GM15510 (cell line): ENCODE results near the gene PRR9.

Experiments used
- POLR2A ChIP-seq: IDR thresholded peaks from 3 replicates; pipeline ENCODE4 v1.6.1; 2011; ENCODE audit warnings: borderline replicate concordance; ENCODE audit not compliant: insufficient read length; ENCODE audit errors: extremely low read depth

The PRR9 gene

GRCh38 chr1:153220606-153221303, 3.4 kb downstream of the PRR9 start:
- TF ChIP-seq POLR2A = no peak

GRCh38 chr1:153227810-153228209, 10.4 kb downstream of the PRR9 start:
- no peak for TF ChIP-seq POLR2A

- TF ChIP-seq POLR2A = no peak
Measured at GRCh38 chr1:153228491-153228890, 11.1 kb downstream of the PRR9 start.

DNA sequence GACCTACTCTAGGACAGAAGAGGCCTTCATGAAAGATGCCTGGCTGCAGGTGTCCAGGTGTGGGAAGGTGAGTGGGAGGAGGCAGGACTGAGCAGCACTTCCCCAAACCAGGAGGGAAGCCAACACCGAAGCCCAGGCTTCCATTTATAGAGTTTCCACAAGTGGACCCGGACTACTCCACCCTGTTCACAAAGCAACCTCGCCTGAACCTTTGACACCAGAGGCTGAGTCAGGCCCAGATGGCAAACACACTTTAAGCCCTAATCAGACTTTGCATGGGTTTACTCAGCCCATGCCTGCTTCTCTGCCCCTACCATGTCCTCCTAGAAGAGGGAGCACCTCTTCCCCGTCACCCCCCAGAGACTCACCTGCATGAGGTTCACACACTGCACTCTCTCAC, 14.0 kb downstream of the PRR9 start:
- TF ChIP-seq POLR2A = no peak

GRCh38 chr1:153231785-153232184, 14.4 kb downstream of the PRR9 start:
- TF ChIP-seq POLR2A = no peak

DNA sequence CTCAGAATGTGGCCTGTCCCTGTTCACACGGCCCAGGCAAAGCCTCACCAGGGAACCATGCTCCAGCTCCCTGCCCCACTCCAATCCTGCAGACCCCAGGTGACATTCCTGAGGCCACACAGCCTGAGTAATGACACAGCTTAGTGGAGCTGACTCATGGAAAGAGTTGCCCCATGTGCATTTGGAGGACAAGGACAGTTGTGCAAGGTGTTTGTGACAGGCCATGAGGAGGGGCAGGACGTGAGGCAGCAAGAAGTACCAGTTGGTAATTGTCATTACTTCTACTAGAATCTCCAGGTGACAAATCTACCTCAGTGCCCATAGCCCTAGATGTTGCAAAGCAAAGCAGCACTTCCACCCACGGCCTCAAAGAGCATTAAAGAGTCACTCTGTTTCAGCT, 15.2 kb downstream of the PRR9 start:
- TF ChIP-seq POLR2A = no peak

DNA sequence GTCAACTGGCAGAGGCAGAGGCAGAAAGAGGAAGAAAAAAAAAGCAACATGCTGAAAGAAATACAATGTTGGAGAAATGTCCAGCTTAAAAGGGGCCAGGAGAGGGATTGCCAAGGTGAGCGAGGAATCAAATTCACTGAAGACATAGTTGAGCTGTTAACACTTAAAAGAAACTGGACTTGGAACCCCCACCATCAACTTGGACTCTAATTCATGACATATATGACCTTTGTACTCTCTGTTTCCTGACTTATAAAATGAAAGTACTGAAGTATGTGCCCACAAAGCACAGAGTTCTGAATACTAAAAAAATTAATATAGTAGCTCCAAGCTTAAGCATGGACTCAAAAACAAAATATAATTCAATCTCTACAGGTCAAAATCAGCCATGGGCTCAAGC, 16.1 kb downstream of the PRR9 start:
- TF ChIP-seq POLR2A = no peak

DNA sequence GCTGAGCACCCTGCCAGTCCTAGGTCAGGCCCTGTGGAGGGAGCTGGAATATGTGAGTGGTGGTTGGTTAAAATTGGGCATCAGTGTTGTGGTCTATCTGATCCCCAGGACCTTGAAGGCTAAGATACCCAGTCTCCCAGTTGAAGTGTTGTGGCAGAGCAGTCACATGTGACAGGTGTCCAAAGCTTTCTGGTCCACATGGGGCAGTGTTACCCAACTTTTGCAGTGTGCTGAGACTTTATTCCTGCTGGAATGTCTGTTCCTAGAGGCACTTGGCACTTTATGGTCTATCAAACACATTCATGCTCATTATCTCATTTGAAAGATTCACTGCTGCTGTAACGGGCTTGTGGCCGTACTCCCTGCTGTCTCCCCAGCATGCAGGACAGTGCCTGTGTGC, 21.1 kb downstream of the PRR9 start:
- TF ChIP-seq POLR2A = no peak

- no peak for TF ChIP-seq POLR2A
Measured at GRCh38 chr1:153242160-153242559, 24.8 kb downstream of the PRR9 start.

- TF ChIP-seq POLR2A = no peak
Measured at GRCh38 chr1:153245466-153245865, 28.1 kb downstream of the PRR9 start.

DNA sequence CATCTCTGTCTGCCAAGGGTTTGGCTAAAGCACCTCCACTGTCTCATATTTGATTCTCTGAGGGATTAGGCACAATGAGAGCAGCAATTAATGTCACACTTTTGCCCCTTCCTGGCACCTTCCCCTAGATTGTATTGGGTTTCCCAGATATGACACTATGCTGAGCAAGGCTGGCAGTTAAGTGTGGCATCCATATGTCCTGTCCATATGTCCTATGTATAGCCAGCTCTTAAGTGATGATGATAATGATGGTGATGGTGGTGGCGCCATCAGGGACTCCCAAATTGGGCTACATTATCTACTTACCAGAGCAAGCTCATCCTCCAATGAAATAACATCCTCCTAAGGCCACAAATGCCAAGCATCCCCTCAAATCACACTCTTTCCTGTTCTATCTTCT, 28.6 kb downstream of the PRR9 start:
- no peak for TF ChIP-seq POLR2A

GRCh38 chr1:153246825-153247224, 29.4 kb downstream of the PRR9 start:
- TF ChIP-seq POLR2A = no peak

DNA sequence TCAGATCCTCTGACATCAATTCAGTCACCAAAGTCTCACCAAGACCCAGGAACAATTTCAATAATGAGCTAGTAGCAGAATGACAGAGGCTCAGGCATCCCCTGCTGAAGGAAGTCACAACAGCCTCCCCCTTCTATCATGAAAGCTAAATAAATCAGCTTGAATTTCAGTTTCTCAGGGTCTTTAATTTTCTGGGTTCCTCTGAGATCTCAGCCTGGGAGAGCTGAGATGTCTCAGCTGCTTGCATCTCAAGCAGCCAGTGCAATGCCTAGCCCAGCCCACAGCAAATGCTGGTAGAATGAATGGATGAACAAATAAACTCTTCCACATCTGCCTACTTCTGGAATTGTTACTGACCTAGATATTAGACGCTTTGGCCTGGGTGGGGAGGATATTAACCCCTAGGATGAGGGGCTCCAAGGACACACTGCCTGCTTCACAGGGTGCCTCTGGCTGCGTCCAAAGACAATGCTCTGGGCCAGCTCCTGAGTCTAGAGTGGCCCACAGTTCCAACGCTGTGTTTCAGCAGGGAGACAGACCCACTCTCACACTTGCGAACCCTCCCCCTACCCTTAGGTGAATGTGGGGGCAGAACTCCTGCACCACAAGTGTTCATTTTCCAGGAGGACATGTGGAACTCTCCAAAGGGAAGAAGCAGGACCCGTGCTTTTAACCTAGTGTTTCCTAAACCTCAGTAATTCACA, 30.9 kb downstream of the PRR9 start:
- TF ChIP-seq POLR2A = no peak

GRCh38 chr1:153250166-153250565, 32.8 kb downstream of the PRR9 start:
- no peak for TF ChIP-seq POLR2A

DNA sequence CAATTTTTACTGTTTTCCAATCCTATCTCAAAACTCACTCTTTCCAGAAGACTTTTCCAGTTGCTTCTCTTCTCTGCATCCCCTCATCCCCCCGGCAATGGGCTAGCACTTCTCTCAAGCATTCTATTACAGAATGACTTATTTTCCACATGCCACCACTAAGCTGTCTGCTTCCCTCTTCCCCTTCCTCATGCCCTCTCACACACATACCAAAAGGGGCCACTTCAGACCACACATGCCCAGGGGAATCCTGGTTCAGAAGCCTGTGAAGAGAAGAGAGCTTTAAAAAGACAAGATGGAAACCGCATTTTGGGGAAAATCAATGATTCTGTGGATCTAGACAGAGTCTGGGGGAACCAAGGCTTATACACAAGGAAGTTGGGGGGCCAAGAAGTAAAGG, 33.7 kb downstream of the PRR9 start:
- no peak for TF ChIP-seq POLR2A

- no peak for TF ChIP-seq POLR2A
Measured at GRCh38 chr1:153251562-153251961, 34.2 kb downstream of the PRR9 start.
